CD4-positive, alpha-beta T cell treated with Interleukin-6 for 4 hours (primary cell): Measurements from ENCODE around the gene ZNF141.
A peak's percentile ranks its signal among the peaks of the same experiment; 100 is the strongest.
"Not testable (repeated sequence)": the region's sequence is repeated elsewhere in the genome, so short reads cannot be mapped to it uniquely, and the experiment has no call there.

Experiments
- DNase-seq: peaks from one replicate; pipeline ENCODE4 v3.0.0-alpha.2; 2020; ENCODE audit warnings: mixed read lengths

The ZNF141 gene

DNA sequence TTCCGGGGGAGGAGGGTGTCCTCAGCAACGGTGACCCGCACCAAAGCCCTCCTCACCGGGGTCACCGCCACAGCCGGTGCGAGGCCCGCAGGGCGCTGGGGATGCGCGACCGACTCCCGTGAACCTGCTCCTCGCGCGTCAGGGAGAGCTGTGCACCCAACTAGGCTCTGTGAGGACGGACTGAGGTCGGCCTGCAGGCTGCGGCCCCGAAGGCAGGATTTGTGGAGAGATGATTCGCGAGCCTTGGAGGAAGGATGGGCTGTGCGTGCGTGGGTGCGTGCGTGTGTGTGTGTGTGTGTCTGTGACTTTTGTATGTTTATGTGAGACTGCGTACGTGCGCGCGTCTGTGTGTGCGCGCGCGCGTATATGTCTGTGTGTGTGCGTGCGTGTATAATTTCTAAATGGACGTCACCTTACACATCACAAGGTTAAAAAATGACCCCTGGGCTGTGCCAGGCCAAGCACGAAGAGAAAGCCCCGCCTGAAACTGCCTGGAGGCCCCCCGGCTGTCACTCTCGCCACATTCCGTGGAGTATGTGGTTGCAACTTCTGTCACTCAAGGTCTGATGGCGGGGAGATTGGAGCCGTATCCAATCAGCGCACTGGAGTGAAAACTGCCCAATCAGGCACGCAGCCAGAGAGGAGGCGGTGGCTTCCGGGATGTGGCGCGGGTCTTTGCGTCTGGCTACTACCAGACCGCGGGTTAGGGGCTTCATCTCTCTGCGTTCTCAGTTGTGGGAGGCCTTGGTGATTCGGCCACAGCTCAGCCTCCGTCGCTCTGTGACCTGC, at the start of gene ZNF141:
Gene ZNF141, plus strand, starts transcription at position 672 of the 789 bp plus-strand sequence. CDS start 170 bp downstream, outside the sequence.
- DNase-seq, result peak; percentile 89

DNA sequence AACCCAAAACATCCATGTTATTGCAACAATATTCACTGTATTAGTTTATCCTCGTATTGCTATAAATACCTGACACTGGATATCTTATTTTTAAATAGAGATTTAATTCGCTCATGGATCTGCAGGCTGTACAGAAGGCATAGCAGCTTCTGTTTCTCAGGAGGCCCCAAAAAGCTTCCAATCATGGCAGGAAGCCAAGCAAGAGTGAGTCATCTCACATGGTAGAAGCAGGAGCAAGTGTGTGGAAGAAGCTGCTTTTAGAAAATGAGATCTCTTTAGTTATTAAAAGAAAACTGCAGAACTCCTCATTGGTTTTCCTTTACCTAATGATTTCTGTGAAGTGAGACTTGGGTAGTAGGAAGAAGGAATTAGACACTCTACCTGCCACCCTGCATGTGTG, 48.7 kb upstream of the ZNF141 start:
- no peak for DNase-seq

DNA sequence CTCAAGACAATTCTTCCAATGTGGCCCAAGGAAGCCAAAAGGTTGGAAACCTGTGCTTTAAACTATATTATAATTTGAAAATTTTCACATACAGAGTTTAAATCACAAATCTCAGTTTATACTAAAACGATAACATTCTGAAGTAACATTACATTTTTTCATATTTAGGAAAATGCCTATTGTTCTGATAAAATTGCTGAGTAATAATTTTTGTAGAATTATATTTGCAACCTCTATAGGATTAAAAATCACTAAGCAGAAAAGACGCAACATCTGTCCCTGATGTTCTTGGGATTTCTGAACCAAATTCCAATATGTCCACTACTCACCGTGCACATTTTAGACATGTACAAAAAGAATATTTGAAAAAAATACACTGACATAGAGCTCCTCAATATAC, 42.9 kb upstream of the ZNF141 start:
- no peak for DNase-seq

DNA sequence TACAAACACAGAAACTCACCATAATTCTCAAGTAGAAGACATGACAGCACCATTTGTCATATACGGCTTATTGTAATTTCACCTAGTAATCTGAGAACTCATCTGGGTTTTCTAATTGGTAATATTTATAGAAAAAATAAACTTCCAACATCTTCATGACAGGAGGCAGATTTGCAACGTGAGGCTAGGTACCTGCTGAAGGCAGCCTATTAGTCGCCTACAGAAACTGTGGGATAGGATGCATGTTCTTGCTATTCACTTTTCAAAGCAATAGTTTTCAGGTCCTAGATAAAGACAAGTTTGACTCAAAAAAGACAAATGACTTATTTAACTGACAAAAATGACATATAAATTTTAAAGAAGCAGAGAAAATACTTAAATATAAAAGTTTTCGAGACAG, 35.2 kb upstream of the ZNF141 start:
- DNase-seq, result no peak

DNA sequence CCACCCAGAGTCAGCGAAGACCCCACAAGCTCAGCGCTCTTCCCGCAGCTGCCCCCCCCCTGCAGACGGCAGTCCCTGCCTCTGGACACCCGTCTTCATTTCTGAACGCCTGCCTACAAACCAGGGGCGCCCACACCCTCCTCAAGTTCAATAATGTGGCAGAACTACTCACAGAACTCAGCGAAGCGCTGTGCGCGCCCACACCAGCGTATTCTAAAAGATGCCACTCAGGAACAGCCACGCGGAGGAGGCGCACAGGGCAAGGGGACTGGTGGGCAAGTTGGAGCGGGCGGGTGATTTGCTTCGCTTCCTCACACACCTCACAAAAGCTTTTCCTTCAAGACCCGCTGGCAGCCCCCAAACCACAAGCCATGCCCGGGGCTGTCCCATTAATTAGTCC, 33.1 kb upstream of the ZNF141 start:
- not testable (repeated sequence) for DNase-seq

DNA sequence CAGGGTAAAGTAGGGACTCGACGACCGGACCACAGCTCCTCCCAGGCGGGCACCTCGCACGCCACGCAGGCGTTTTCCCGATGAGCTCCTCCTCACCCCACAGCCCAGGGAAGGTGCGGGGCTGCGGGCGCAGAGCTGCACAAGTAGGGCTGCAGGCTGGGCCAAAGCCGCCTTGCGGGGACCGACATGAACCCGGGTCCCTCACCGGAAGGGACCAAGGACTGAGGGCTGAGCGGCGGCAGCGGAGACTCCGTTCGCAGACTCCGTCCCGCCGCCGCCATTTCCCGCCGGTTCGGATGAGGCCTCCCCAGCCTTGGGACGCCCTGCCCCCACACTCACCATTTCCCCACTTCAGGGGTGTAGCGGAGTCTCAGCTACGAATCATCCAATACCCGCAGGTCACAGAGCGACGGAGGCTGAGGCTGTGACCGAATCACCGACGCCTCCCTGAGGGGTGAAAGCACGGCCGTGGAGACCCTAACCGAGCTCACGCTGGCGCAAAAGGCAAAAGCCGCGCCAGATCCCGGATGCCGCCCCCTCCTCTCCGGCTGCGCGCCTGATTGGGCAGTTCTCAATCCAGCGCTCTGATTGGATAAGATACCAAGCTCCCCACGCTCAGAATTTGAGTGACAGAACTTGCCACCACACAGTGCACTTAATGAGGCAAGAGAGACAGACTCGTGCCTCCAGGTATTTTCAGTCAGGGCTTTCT, 32.5 kb upstream of the ZNF141 start, which contains the start of gene ZNF732:
Gene ZNF732, minus strand, starts transcription at position 506 of the 712 bp plus-strand sequence. Its CDS starts 164 bp downstream, at position 342.
- no peak for DNase-seq

DNA sequence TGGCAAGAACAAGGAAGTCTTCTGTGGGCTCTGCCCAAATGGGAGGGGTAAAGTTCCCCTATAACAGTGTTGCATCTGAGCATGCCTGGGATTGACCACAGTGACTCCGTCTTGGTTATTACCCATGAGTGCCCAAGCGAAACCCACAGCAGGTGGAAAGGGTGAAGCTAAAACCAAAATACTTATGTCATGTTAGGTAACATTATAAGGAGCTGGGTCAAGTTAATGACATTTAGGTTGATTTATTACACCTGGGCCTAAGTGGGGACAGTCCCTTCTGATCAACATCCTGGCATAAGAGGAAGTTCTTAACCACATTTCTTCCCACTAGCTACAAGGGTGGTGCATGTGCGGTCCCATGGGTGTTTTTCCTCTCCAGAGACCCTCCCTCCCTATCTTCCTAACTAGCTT, 31.1 kb upstream of the ZNF141 start:
- no peak for DNase-seq

DNA sequence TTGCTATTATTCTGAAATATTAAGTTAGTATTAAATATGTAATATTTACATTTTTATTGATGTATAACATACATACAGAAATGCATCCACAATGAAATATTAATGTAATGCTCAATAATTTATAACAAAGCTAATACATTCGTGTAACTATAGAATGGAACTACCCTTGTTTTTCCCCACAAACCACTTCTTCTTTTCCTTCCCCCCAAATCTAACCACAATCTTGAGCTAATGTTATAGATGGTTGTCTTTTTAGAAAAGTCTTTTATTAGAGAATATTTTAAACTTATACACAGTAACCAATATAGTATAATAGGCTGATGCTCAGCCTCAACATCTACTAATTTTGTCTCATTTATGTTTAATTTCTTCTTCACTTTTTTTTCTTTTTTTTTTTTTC, 27.8 kb upstream of the ZNF141 start:
- DNase-seq, result no peak

DNA sequence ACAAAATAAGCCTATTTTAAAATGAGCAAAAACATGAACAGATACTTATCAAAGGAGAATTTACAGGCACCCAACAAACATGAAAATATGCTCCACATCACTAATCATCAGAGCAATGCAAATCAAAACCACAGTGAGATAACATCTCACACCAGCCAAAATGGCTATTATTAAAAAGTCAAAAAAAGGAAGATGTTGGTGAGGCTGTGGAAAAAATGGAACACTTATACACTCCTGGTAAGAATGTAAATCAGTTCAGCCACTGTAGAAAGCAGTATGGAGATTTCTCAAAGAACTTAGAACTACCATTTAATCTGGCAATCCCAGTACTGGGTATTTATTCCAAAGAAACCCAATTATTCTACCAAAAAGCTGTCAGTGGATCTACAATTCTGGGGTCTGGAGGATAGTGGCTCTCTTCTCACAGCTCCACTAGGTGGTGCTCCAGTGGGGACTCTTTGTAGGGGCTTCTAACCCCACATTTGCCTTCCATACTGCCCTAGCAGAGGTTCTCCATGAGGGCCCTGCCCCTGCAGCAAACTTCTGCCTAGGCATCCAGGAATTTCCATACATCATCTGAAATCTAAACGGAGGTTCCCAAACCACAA, 23.2 kb upstream of the ZNF141 start:
- DNase-seq, result no peak

DNA sequence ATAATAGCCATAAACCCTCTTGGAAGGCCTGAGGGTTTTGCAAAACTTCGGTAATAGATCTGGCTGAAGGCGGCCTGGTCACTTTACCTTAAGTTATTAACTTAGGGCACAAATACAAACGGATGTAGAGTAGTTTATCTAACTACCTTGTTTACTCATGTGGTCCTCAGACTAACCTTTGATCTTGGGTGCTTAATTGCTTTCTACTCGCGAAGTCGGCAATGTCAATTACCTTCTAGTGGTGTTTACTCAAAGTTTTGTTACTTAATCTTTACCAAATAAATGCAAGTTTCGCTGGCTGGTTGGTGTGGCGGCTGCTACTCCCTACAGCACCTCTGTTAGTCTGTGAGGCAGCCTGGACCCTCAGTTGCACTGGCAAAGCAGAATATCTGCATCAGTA, 8.9 kb upstream of the ZNF141 start:
- no peak for DNase-seq

DNA sequence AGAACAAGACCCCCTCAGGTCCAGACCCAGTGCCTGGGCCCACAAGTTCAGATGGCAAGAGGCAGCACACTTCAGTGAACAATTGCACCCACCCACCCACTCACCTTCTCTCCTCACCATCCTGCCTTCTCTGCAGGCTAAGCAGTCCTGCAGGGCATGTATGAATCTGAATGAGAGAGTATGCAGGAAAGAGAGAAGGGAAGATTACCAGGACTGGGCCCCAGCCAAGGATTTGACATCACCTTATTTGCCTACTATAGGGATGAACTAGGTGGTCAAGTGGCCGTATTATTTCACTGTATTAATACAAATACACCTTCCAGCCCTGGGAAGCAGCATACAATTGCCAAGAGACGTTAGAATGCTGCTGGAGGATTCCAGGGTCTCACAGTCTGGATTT, 2.1 kb upstream of the ZNF141 start:
- DNase-seq, result no peak

DNA sequence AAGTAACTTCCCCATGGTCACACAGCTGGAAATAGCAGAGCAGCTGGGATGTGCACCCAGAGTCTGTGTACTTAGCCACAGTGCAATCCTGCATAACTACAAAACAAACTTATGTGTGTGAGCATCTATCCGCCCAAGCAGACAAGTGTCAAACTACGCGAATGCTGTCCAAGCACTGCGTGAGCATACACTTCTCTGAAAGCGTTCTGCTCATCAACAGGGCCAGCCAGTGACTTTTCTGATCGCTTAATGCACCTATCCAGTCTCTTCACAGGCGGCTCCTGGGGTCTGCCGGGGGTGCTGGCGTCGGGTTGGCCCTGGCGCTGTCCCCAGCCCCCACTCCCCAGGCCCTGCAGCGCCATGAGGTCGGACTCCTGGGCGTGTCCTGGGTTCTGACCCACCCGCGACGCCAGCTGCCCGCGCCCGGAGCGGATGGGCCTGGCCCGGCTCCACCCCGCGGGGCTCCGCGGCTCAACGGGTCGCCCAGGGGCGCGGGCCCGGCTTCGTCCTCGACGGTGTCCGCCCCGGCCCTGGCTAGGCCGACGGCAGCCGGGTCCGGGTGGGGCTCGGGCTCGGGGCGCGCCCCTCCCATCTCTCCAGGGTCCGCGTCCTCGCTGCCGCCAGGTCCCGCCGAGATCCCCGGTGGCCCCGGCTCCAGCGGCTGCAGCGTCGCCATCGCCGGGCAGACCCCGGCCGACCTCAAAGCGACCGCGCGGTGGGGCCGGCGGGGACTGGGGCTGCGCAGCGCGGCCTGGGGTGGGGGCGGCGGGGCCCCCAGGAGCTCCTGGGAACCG, 1.3 kb upstream of the ZNF141 start:
- no peak for DNase-seq

DNA sequence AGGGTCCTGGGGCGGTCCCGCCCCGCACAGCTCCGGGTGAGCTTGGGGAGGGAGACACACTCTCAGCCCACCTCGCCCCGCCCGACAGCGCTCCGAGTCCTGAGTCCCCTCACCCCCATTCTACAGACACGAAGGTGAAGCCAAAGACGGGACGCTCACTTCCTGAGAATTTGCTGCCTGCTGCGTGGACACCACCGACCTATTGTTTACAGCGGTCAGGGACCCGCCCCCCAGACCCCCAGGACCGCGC, 796 bp upstream of the ZNF141 start:
- no peak for DNase-seq

DNA sequence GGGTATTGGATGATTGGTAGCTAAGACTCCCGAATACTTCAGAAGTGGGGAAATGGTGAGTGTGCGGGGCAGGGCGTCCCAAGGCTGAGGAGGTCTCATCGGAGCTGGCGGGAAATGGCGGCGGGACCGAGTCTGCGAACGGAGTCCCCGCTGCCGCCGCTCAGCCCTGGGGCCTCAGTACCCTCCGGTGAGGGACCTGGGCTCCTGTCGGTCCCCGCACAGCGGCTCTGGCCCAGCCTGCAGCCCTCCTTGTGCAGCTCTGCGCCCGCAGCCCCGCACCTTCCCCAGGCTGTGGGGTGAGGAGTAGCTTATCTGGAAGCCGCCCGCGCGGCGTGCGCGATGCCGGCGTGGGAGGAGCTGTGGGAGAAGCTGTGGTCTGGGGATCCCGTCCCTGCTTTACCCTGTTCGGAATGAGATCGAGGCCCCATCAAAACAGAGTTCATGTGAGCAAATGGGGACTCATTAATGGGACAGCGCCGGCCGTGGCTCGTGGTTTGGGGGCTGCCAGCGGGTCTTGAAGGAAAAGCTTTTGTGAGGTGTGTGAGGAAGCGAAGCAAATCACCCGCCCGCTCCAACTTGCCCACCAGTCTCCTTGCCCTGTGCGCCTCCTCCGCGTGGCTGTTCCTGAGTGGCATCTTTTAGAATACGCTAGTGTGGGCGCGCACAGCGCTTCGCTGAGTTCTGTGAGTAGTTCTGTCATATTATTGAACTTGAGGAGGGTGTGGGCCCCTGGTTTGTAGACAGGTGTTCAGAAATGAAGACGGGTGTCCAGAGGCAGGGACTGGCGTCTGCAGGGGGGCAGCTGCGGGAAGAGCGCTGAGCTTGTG, 531 bp downstream of the ZNF141 start:
- peak; percentile 51 for DNase-seq

DNA sequence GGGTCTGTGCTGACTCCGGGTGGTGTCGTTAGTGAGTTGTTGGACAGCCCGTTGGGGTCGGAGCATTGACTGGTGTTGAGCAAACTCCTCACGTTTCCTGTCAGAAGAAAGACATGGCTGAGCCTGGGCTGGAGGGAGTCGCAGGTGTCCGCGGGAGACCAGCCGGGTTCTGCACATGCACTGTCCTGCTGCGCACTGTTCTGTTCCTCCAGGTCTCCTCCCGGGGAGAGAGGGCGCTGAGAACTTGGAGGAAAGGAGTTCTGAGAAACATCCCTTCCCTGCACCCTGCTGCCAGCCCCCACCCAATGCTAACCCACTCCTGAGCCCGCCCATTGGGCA, 1.1 kb downstream of the ZNF141 start:
- DNase-seq, result peak; percentile 2

DNA sequence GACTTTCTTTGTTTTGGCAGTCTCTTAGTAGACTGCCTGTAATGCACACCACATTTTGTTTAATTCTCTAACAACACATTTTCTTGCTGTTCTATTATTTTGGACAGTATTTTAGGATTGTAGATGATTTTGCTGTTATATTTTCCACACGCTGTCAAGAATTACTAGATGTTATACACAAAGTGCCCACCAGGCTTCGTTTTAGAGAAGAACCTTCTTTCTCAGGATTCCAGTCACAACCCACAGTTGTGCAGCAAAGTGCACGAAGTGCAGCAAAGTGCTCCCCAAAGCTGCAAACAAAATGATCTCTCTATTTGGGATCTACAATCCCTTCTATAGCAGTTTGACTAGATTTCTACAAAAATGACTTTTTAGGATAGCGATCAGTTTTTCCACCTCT, 2.4 kb downstream of the ZNF141 start:
- no peak for DNase-seq

DNA sequence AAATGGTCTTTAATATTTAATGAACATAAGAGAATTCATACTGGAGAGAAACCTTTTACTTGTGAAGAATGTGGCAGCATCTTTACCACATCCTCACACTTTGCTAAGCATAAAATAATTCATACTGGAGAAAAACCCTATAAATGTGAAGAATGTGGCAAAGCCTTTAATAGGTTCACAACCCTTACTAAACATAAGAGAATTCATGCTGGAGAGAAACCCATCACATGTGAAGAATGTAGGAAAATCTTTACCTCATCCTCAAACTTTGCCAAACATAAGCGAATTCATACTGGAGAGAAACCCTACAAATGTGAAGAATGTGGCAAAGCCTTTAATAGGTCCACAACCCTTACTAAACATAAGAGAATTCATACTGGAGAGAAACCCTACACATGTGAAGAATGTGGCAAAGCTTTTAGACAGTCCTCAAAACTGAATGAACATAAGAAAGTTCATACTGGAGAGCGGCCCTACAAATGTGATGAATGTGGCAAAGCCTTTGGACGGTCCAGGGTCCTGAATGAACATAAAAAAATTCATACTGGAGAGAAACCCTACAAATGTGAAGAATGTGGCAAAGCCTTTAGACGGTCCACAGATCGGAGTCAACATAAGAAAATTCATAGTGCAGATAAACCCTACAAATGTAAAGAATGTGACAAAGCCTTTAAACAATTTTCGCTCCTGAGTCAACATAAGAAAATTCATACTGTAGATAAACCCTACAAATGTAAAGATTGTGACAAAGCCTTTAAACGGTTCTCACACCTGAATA, 35.6 kb downstream of the ZNF141 start:
- DNase-seq, result no peak

DNA sequence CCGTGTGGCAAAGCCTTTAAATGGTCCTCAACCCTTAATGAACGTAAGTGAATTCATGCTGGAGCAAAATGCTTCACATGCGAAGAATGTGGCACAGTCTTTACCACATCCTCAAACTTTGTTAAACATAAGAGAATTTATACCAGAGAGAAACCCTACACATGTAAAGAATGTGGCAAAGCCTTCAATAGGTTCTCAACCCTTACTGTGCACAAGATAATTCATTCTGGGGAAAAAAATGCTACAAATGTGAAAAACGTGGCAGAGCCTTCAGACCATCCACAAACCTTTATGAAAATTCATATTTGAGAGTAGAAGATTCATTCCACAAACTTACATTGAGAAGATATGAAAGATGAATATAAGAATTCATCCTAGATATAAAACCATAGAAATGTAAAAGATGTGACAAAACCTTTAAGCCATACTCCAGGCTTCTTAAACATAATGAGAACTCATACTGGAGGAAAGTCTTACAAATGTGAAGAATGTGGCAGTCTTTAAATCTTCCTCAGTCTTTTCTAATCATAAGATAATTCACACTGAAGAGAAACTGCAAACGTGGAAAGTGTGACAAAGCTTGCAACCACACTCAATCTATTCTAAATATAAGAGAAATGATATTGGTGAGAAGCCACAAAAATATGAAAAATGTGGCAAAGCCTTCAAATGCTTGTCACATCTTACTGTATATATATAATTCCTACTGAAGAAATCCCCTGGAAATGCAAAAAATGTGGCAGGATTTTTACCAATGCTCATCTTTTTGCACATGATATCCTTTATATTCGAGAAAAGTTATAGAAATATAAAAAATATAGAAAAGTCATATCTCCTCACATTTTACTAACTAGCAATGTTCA, 36.9 kb downstream of the ZNF141 start:
- no peak for DNase-seq

DNA sequence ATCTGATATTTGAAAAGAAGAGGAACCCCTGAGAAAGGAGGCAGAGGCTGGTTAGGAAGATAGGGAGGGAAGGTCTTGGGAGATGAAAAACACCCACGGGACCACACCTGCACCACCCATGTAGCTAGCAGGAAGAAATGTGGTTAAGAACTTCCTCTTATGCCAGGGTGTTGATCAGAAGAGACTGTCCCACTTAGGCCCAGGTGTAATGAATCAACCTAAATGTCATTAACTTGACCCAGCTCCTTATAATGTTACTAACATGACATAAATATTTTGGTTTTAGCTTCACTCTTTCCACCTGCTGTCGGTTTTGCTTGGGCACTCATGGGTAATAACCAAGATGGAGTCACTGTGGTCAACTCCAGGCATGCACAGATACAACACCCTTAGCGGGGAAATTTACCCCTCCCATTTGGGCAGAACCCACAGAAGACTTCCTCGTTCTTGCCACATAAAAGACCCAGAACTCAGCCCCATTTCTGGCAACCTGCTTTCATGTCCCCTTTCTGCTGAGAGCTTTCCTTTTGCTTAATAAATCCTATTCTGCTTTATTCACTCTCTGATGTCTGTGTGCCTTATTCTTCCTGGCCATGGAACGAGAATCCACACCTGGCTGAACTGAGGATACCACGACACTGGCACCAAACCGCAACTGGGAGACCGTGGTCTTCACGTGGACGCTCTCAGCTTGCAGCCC, 46.8 kb downstream of the ZNF141 start:
- no peak for DNase-seq
